Gastrocnemius medialis (tissue), 4 donors: ENCODE measurements around the gene MADCAM1. TPM values are rescaled to one million over a fixed set of nuclear protein-coding genes. Genes with fewer than 3 reads are reported as not detected.
A peak's percentile ranks its signal among the peaks of the same experiment; 100 is the strongest.

Source experiments
- ATAC-seq, 2 donors: fragments of 150-250 bp; one replicate each; pipeline ENCODE4 v1.9.1; 2016
- DNase-seq, 2 donors: peaks; one replicate each; pipeline ENCODE4 v3.0.0-alpha.2; 2019
- H3K27ac ChIP-seq, 4 donors: fragments of 200-600 bp; sonication (generic); 1 replicate in 1 of 4; 2 replicates in 3 of 4; pipeline ENCODE4 v1.5.1; 2016 to 2018; ENCODE audit warnings: mild to moderate bottlenecking in 2 of 4, moderate library complexity in 1 of 4
- H3K27me3 ChIP-seq, 3 donors: fragments of 200-600 bp; sonication (generic) in 2 of 3; 1 replicate in 1 of 3; 2 replicates in 2 of 3; pipeline versions ENCODE4 v1.5.1 to v1.6.0; 2016 to 2019; ENCODE audit warnings: mild to moderate bottlenecking in 1 of 3, moderate library complexity in 1 of 3
- H3K36me3 ChIP-seq, 2 donors: fragments of 200-600 bp; sonication (generic) in 1 of 2; one replicate each; pipeline ENCODE4 v1.5.1; 2017 to 2018
- H3K4me1 ChIP-seq, 2 donors: fragments of 200-600 bp; sonication (generic) in 1 of 2; one replicate each; pipeline ENCODE4 v1.5.1; 2016 to 2017; ENCODE audit warnings: mild to moderate bottlenecking in 2 of 2
- H3K4me3 ChIP-seq, 4 donors: fragments of 200-600 bp; sonication (generic) in 3 of 4; 1 replicate in 1 of 4; 2 replicates in 3 of 4; pipeline ENCODE4 v1.5.1; 2016 to 2019; ENCODE audit warnings: mild to moderate bottlenecking in 2 of 4
- H3K9me3 ChIP-seq, 3 donors: fragments of 200-600 bp; sonication (generic) in 2 of 3; 1 replicate in 1 of 3; 2 replicates in 2 of 3; pipeline ENCODE4 v1.5.1; 2016 to 2019
- POLR2A ChIP-seq, 2 donors: fragments of 450-650 bp; IDR thresholded peaks; one replicate each; pipeline ENCODE4 v1.6.1; 2017; ENCODE audit warnings: antibody characterized with exemption in 2 of 2, mild to moderate bottlenecking in 2 of 2, moderate library complexity in 2 of 2
- in situ Hi-C, 4 donors: fragments of 200-750 bp; cut with MboI; loops; one replicate each; pipeline versions ENCODE4 v1.15.0 to v1.8.0; 2017; ENCODE audit warnings: low sequenced_read_pairs in 4 of 4
- intact Hi-C: fragments of 100-400 bp; cut with DNase I; formaldehyde crosslinking; loops from one replicate; pipeline ENCODE4 v1.15.1; 2023; ENCODE audit warnings: low total_unique reads
- total RNA-seq, 4 donors: library from RNA; depleted of rRNA; stranded (reverse); fragments of >200 nt; gene quantifications; one replicate each; pipeline versions ENCODE4 v1.1.0 to v1.2.3, GENCODE V29; 2016
- TF ChIP-seq, protein P1 (sequence below), 5 experiments: fragments of 450-650 bp in 3 of 5; fragments of 200-600 bp in 2 of 5; sonication (generic) in 2 of 5; IDR thresholded peaks in 4 of 5; conservative IDR thresholded peaks in 1 of 5; 1 replicate in 4 of 5; 2 replicates in 1 of 5; pipeline ENCODE4 v1.5.1; 2016 to 2019; ENCODE audit warnings: antibody characterized with exemption in 5 of 5, mild to moderate bottlenecking in 3 of 5, moderate library complexity in 3 of 5

MADCAM1 gene
- total RNA-seq, 4 donors from 2014 or later, result 0.18 TPM; not detected in 3

DNA sequence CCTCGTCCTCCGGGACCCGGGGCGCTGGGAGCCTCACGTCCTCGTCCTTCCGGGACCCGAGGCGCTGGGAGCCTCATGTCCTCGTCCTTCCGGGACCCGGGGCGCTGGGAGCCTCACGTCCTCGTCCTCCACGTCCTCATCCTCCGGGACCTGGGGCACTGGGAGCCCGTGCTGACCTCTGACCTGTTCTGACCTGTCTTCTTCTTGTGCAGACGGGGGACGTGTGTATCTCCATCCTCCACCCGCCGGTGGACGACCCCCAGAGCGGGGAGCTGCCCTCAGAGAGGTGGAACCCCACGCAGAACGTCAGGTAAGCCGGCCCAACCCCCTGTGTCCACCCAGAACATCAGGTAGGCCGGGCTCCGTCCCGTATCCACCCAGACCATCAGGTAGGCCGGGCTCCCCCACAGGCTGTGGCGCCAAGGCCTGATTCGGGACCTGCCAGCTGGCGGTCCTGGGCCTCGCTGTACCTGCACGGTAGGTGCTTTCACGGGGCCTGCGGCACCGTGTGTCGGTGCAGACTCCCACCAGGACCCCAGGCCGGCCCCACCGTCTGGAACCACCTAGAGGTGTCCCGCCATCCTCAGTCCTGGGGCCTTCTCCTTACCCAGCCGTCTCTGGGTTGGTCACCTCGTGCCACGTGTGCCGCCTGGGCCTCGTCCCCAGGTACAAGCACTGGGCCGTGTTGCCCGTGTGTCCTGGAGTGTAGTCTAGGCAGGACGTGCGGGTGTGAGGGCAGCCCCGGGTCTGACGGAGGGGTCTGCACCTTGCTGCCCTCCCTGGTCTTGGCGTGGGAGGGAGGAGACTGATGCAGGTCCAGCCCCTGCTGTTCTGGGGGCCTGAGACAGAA, 40.0 kb downstream of the MADCAM1 start:
- in situ Hi-C loops (no loop called here), intact Hi-C loops (no loop called here)
- H3K9me3 ChIP-seq, result no peaks in the 10 kb centered on the region
- H3K36me3 ChIP-seq, result peaks cover 0 to 34% of the 10 kb centered on the region in 2 donors
- peak overlapping the region in 3 of 4 donors; percentile 71 to 96 (median 90) for H3K27ac ChIP-seq
- TF ChIP-seq, protein P1, sequence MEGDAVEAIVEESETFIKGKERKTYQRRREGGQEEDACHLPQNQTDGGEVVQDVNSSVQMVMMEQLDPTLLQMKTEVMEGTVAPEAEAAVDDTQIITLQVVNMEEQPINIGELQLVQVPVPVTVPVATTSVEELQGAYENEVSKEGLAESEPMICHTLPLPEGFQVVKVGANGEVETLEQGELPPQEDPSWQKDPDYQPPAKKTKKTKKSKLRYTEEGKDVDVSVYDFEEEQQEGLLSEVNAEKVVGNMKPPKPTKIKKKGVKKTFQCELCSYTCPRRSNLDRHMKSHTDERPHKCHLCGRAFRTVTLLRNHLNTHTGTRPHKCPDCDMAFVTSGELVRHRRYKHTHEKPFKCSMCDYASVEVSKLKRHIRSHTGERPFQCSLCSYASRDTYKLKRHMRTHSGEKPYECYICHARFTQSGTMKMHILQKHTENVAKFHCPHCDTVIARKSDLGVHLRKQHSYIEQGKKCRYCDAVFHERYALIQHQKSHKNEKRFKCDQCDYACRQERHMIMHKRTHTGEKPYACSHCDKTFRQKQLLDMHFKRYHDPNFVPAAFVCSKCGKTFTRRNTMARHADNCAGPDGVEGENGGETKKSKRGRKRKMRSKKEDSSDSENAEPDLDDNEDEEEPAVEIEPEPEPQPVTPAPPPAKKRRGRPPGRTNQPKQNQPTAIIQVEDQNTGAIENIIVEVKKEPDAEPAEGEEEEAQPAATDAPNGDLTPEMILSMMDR (IDR thresholded peaks at IDR 0.05 in 4 of 5, conservative IDR thresholded peaks at IDR 0.05 in 1 of 5), result no peak
- TF ChIP-seq POLR2A (IDR thresholded peaks at IDR 0.05), result no peak
- peaks cover 25 to 29% of the 10 kb centered on the region in 2 donors for H3K4me1 ChIP-seq
- no peaks in the 10 kb centered on the region for H3K27me3 ChIP-seq
- H3K4me3 ChIP-seq, result no peak overlapping the region
- ATAC-seq (no peak), DNase-seq (no peak)

DNA sequence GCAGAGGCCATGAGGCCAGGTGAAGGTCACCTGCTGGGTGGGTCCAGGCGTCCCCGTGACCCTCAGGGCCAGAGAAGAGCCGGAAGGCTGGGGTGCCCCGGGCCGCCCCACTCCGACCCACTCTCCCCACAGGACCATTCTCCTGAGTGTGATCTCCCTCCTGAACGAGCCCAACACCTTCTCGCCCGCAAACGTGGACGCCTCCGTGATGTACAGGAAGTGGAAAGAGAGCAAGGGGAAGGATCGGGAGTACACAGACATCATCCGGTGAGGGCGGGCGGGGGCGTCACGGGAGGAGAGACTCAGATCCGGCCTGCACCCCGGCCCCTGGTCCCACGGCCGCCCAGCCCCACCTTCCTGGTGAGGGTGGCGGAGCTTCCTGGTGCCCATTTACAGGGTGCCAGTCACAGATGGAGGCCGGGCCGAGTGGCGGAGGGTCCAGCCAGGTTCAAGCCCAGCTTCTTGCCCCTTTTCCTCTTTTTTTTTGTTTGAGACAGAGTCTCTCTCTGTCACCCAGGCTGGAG, 40.7 kb downstream of the MADCAM1 start:
- peaks cover 25 to 29% of the 10 kb centered on the region in 2 donors for H3K4me1 ChIP-seq
- H3K27me3 ChIP-seq, result no peaks in the 10 kb centered on the region
- no peak for ATAC-seq
- H3K9me3 ChIP-seq, result no peaks in the 10 kb centered on the region
- TF ChIP-seq POLR2A (IDR thresholded peaks at IDR 0.05), result no peak
- TF ChIP-seq, protein P1 (IDR thresholded peaks at IDR 0.05 in 4 of 5, conservative IDR thresholded peaks at IDR 0.05 in 1 of 5), result no peak
- H3K36me3 ChIP-seq, result peaks cover 0 to 41% of the 10 kb centered on the region in 2 donors
- DNase-seq, result no peak
- no peak overlapping the region for H3K27ac ChIP-seq
- in situ Hi-C loops, result no loop called here
- H3K4me3 ChIP-seq, result no peak overlapping the region
- intact Hi-C loops, result no loop called here

DNA sequence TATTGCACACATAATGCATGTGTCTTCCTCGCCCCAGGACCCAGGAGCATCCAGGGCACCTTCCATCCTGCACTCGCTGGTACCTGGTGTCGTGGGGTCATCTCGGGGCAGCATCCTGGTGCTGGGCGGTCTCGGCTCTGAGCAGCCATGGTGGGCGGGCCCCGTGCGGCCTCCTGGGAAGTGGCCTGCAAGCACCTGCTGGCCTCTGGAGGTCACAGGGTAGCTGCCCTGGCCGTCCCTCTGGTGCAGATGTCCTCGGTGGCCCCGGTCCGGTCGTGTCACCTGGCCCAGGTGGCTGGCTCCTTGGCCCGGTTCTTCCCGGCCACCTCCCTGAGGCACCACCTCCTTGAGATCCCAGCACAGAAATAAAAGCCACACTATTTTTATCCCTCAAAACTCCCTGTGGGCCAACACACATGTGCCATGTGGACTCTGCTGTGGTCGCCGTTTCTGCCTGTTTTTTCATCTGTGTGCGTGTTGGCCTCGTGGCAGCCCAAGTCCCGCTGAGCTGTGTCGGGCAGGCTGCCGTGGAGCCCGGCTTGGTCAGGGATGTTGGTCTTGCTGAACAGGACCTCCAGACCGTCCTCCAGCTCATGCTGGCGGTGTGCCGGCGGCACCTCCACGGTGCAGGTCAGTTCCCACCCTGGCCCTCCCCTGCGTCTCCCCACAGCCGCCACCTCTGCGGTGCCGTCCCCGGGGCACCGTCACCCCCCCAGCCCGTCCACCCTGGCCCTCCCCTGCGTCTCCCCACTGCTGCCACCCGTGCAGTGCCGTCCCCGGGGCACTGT, 42.5 kb downstream of the MADCAM1 start:
- Histone ChIP-seq H3K9me3 (no peaks in the 10 kb centered on the region), H3K27ac (peak overlapping the region in 1 of 4 donors; percentile 51), H3K4me3 (no peak overlapping the region), H3K36me3 (peaks cover 0 to 52% of the 10 kb centered on the region in 2 donors), H3K4me1 (peaks cover 14 to 16% of the 10 kb centered on the region in 2 donors), H3K27me3 (no peaks in the 10 kb centered on the region)
- in situ Hi-C loops (no loop called here), intact Hi-C loops (no loop called here)
- no peak for TF ChIP-seq POLR2A (IDR thresholded peaks at IDR 0.05)
- TF ChIP-seq, protein P1 (IDR thresholded peaks at IDR 0.05 in 4 of 5, conservative IDR thresholded peaks at IDR 0.05 in 1 of 5), result no peak
- DNase-seq, result peak in 1 of 2 donors; percentile 38
- ATAC-seq, result peak in 1 of 2 donors; percentile 37

DNA sequence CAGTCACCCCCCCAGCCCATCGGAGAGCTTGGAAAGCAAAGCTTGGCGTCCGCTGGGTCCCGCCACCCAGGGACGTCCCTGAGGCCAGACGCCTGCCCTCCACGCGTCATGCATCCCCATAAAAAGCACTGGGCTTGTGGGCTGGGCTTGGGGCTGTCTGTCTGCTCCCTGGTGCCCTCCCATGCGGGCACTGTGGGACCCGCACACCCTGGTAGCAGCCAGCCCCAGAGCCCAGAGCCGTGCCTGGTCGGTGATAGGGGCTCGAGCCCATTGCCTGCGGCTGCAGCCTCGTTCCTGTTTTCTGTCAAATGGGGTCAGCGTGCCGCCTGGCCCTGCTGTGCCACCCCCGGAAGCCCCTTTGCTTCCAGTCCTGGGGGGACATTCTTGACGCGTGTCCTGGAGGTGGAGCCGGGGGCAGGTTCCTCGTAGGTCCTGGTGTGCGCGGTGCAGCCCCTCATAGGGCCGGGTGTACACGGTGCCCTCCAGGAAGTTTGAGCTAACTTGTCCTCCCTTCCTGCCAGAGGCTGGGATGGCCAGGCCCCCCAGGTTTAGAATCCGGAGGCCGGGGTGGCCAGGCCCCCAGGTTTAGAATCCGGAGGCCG, 43.2 kb downstream of the MADCAM1 start:
- Histone ChIP-seq H3K9me3 (no peaks in the 10 kb centered on the region), H3K36me3 (peaks cover 0 to 52% of the 10 kb centered on the region in 2 donors), H3K4me1 (peaks cover 10% of the 10 kb centered on the region in 2 donors), H3K27me3 (no peaks in the 10 kb centered on the region), H3K27ac (peak overlapping the region in 1 of 4 donors; percentile 51), H3K4me3 (no peak overlapping the region)
- intact Hi-C loops, result no loop called here
- in situ Hi-C loops, result no loop called here
- TF ChIP-seq POLR2A (IDR thresholded peaks at IDR 0.05), result no peak
- TF ChIP-seq, protein P1 (IDR thresholded peaks at IDR 0.05 in 4 of 5, conservative IDR thresholded peaks at IDR 0.05 in 1 of 5), result no peak
- ATAC-seq (no peak), DNase-seq (no peak)
